Ammon's horn (tissue), 1 donor: ENCODE results near the gene CFB.
"Not testable (repeated sequence)": the region's sequence is repeated elsewhere in the genome, so short reads cannot be mapped to it uniquely, and the experiment has no call there.

Experiments used
- DNase-seq: peaks from one replicate; pipeline ENCODE4 v3.0.0-alpha.2; 2016; ENCODE audit warnings: low spot score

The CFB gene

GRCh38 chr6:31911826-31912585 lies 33.9 kb upstream of the CFB start:
- no peak for DNase-seq

- DNase-seq = no peak
Measured at GRCh38 chr6:31915351-31915750, 30.5 kb upstream of the CFB start.

- DNase-seq = no peak
Measured at GRCh38 chr6:31915756-31916155, 30.1 kb upstream of the CFB start.

GRCh38 chr6:31918069-31918720 lies 27.7 kb upstream of the CFB start:
- no peak for DNase-seq

GRCh38 chr6:31919624-31920303 lies 26.1 kb upstream of the CFB start:
- no peak for DNase-seq

GRCh38 chr6:31920811-31921210 lies 25.1 kb upstream of the CFB start:
- DNase-seq = no peak

GRCh38 chr6:31922942-31923341 lies 23.0 kb upstream of the CFB start:
- DNase-seq = no peak

- no peak for DNase-seq
Measured at GRCh38 chr6:31927242-31927862, 18.5 kb upstream of the CFB start, which contains the start of gene C2. Gene C2 (plus strand): TSS chr6:31927717. CDS start chr6:31927753, 36 bp downstream.

- DNase-seq = no peak
Measured at GRCh38 chr6:31927863-31928671, 17.8 kb upstream of the CFB start.

- no peak for DNase-seq
Measured at GRCh38 chr6:31928672-31928939, 17.3 kb upstream of the CFB start.

- no peak for DNase-seq
Measured at GRCh38 chr6:31930962-31931361, 14.9 kb upstream of the CFB start.

GRCh38 chr6:31932137-31932536 lies 13.8 kb upstream of the CFB start:
- DNase-seq = not testable (repeated sequence)

GRCh38 chr6:31933537-31933936 lies 12.4 kb upstream of the CFB start:
- no peak for DNase-seq

GRCh38 chr6:31935021-31935420 lies 10.9 kb upstream of the CFB start:
- no peak for DNase-seq

GRCh38 chr6:31935823-31936222 lies 10.1 kb upstream of the CFB start:
- DNase-seq = no peak

- DNase-seq = no peak
Measured at GRCh38 chr6:31940256-31940664, 5.6 kb upstream of the CFB start.

GRCh38 chr6:31943742-31944141 lies 2.2 kb upstream of the CFB start:
- no peak for DNase-seq

GRCh38 chr6:31945154-31945506 lies 765 bp upstream of the CFB start:
- no peak for DNase-seq

GRCh38 chr6:31946370-31946885 lies 533 bp downstream of the CFB start:
- no peak for DNase-seq

- no peak for DNase-seq
Measured at GRCh38 chr6:31947070-31947675, 1.3 kb downstream of the CFB start.

GRCh38 chr6:31947864-31948263 lies 2.0 kb downstream of the CFB start:
- no peak for DNase-seq
